A549 treated with RU486 at 1 μM for 4 hours (cell line): ENCODE data around the gene CCZ1. TPM values are rescaled to one million over a fixed set of nuclear protein-coding genes. Genes with fewer than 3 reads are reported as not detected.

Experiments
- total RNA-seq: library from RNA; stranded (reverse); fragments of 200-300 nt; extraction: Qiagen RNA extraction; gene quantifications from 5 replicates; pipeline ENCODE4 v1.2.3, GENCODE V29; 2022; ENCODE audit warnings: low read depth

Gene CCZ1
- 54.7 to 81.6 TPM (median 80.6 TPM) in 5 replicates for total RNA-seq

GRCh38 chr7:5898480-5899224 is at the start of gene CCZ1:
CCZ1 (plus strand) TSS chr7:5898733; CDS start chr7:5898800, 67 bp downstream.

GRCh38 chr7:5970347-5970911 is 71.9 kb downstream of the CCZ1 start, which contains the start of gene RSPH10B:
RSPH10B (minus strand) TSS chr7:5970689; CDS start chr7:5967116, 3,573 bp downstream.

Other genes with a start within 250 kb of the CCZ1 start
- 23.7 to 27.7 TPM (median 25.5 TPM) in 5 replicates for gene RNF216, start 117.1 kb upstream of the CCZ1 start, total RNA-seq
- gene OCM, start 17.9 kb upstream of the CCZ1 start, total RNA-seq: not detected in 5 replicates
- 0.15 to 0.19 TPM in 2 of 5 replicates, not detected in the others for gene RSPH10B, start 72.0 kb downstream of the CCZ1 start, total RNA-seq
- 10.5 to 15.8 TPM (median 11.9 TPM) in 5 replicates for gene PMS2, start 110.3 kb downstream of the CCZ1 start, total RNA-seq
- 83.0 to 98.0 TPM (median 95.2 TPM) in 5 replicates for gene AIMP2, start 110.5 kb downstream of the CCZ1 start, total RNA-seq
- 0.50 to 0.69 TPM (median 0.54 TPM) in 5 replicates for gene ANKRD61, start 132.6 kb downstream of the CCZ1 start, total RNA-seq
- 66.9 to 81.3 TPM (median 78.8 TPM) in 5 replicates for gene EIF2AK1, start 160.4 kb downstream of the CCZ1 start, total RNA-seq
- 5.7 to 9.1 TPM (median 8.4 TPM) in 5 replicates for gene USP42, start 206.2 kb downstream of the CCZ1 start, total RNA-seq